GM04503 (cell line): ENCODE results near the gene CRIM1.

Experiments used
- DNase-seq: peaks from one replicate; pipeline ENCODE4 v3.0.0-alpha.2; 2012; ENCODE audit warnings: low read depth

Gene CRIM1

GRCh38 chr2:36399050-36399449 is 43.5 kb downstream of the CRIM1 start:
- DNase-seq = no peak

DNA sequence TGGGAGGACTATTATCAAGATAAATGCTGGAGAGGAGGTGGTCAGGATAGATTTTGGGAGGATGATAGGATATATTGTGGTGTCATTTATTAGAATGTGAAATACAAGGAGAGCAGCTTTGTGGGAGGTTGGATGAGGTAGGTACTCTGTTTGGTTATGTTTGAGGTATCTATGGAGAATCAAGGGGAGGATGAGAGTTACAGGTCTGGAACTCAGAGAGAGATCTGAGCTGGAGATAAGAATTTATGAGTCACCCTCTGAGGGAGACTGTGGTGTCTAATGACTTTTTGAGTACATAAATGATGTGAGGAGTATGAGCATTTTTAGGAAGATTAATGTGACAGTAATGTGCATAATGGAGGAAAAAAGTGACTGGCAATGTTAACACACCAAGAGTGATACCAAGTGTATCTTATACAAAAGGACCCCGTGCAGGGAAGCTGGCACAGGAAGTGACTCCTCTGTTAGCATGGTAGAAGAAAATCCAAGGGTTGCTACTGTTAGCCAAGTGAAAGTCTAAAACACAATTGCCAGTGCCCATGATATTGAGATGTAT is 48.2 kb downstream of the CRIM1 start:
- peak; percentile 76 for DNase-seq

- no peak for DNase-seq
These were observed 48.7 kb downstream of the CRIM1 start for GRCh38 chr2:36404318-36404717.

DNA sequence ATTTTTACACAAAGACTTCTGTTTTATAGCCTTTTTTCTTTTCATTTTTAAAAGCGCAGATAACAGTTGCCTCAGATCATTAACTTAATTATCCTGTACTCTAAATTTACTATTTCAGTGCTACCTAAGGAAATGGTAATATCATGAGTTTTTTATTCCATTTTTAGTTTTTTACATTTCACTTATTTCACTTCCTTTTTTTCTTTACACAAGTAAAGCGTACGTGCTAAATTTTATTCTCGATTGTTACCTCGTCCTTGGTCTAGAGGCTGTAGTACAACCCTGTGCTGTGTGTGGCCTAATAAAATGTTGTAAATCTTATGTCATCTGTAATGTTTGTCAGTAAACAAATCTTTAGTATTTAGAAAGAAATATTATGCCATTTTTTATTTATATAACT is 49.2 kb downstream of the CRIM1 start:
- DNase-seq = no peak

GRCh38 chr2:36405183-36405582 is 49.6 kb downstream of the CRIM1 start:
- no peak for DNase-seq

DNA sequence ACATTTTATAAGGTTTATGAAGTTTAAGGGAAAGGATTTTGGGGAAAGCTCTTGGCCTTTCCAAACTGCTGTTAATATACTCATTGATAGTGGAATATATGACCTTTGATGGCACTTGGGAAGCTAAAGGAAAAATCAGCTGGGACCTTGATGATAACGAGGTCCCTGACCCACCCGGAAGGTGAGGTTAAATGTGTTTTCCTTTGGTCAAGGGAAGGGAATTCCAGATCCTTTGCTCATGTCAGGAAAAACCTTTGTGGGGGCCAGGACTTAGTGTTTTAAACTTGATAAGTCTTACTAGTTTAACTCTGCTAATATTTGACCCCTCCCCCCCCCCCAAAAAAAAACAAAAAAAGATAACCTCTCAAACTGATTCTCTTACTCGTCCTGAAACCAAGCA is 50.7 kb downstream of the CRIM1 start:
- DNase-seq = no peak

- DNase-seq = no peak
These were observed 51.8 kb downstream of the CRIM1 start for GRCh38 chr2:36407413-36407812.

GRCh38 chr2:36408198-36408703 is 52.7 kb downstream of the CRIM1 start:
- no peak for DNase-seq

- DNase-seq = no peak
These were observed 53.8 kb downstream of the CRIM1 start for GRCh38 chr2:36409335-36409734.

DNA sequence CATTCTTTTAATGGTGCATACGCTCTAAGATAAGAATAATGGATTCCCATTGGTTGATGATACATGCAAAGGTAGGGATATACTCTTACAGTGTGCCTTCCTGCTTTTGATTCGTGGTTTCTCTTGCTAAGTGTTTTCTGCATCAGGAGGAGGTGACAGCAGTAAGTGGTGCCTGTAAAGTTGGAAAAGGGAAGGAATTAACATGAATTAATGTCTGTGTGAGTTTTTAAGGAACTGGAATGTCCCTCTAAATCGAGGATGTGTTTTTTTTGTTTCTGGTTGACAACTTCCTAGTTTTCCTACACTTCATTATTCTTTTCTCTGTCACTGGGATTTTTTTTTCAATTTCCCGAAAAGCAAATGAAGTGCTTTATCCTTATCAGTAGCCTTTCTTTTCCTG is 54.4 kb downstream of the CRIM1 start:
- no peak for DNase-seq

GRCh38 chr2:36410681-36411080 is 55.1 kb downstream of the CRIM1 start:
- DNase-seq = no peak

DNA sequence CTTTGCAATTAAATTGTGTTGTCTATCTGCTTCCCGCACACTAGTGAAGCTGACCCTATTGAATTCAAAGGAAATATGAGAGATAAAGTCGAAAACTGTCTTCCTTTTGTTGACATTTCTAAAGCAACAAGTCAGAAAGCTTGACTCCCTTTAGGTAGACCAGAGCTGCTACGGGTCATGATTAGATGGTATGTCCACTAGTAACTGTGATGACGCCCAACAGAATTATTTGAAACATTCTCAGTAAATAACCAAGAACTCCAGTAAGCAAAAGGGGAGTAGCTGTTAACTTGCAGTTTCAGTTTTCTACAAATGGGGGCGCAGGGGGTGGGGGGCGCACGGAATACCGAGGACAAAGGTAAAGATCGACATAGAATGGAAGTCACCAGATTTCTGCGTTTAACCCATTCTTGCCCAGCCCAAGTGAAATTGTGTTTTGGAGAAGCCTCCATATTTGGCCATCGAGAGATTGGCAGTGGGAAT is 56.4 kb downstream of the CRIM1 start:
- DNase-seq = no peak

- no peak for DNase-seq
These were observed 57.6 kb downstream of the CRIM1 start for GRCh38 chr2:36413218-36413617.

DNA sequence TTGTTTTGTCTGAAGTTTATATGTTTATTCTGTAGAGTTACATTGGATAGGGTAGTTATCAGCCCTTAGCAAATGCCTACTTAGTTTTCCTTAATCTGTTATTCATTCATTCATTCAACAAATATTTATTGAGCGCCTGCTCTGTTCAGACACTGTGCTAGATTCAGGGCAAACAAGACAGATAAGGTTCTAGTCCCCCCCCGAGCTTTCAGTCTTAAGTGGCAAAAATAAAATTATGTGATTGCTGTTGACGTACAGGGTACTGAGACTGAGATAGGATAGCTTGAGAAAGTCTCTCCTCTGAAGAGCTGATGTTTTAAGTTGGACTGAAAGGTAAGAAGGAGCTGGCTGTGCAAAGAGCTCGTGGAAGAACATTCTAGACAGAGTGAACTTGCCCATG is 58.7 kb downstream of the CRIM1 start:
- DNase-seq = no peak

DNA sequence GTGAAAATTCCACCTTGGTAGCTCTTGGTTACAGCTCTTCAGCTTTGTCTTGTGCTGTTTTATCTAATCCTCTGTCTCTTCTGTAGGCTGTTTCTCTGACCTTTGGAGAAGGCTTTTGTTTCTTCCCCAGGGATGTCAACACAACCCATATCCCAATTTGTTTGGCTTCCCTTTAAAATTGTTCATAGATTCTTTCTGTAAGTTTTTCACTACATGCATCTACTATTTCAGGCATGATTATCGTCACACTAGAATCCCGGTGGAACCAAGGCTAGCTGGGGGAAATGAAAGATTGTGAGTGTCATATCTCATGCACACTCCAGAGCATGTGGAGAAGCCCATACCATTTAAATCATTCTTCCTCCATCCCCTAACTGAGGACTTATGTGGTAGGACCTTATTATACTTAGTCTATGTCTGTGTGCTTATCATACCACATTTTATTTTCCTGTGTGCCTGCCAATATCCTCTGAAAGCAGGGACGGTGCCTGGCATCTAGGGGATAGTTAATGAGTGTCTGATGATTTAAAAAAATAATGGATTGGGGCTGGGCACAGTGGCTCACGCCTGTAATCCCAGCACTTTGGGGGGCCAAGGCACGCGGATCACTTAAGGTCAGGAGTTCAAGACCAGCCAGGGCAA is 59.9 kb downstream of the CRIM1 start:
- no peak for DNase-seq

DNA sequence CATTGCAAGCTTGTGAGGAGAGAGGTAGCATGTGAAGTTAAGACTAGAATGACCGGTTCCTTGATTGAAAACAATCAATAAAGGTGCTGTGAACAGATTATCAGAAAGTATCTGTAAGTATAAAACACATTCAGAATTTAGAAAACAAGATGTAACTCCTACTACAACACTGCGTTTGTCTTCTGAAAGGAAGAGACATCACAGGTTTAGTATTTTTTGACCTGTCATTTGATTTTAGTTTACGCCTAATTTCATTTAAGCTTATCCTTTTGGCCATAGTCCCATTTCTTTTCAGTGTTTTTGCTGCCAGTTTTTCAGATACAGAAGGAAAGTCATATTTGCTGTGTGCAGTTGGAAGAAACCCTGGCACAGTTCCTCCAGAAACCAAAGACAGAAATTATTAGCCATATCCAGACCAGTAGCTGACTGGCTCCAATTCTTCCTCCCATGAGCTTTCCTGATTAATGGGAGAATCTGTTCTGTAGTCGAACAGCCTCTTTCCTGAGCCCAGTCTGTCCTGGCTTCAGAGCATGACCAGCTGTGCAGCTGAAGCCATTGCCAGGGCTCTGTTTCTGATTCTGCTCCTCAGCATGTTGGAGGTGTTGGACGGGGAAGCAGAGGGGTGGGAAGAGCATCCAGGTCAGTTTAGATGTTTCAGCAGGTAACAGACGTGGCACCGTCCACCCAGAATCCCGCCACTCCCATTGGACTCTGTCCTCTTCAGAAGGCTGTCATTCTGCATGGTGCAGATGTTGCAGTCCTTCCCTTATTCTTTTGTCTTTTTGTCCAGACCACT is 61.0 kb downstream of the CRIM1 start:
- no peak for DNase-seq

DNA sequence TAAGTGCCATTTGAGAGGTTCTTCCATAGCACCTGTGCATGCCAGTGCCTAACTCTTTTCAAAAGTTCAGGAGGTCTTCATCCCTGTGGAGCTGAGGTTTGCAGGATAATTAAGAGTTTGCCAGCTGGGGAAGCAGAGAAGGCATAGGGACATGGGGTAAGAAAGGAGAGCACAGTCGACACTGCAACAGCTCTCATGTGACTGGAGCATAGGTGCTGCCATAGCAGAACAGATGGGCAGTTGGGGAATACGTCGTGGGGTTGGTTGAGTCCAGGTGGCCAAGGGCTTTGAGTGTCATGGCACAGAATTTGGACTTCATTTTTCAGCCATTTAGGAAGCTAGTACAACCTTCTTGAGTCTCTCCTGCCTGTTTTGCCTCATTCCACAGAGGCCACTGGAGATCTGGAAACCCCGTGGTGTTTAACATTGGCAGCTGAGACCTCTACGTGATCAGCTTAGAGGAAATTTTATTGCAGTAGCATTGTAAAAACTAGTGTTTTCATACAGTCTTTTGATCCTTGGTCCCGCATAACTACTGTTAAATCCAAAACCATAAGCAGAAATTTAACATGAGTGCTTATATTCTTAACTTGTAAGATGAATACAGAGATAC is 65.1 kb downstream of the CRIM1 start:
- DNase-seq = no peak

- DNase-seq = no peak
These were observed 65.8 kb downstream of the CRIM1 start for GRCh38 chr2:36421379-36421778.

DNA sequence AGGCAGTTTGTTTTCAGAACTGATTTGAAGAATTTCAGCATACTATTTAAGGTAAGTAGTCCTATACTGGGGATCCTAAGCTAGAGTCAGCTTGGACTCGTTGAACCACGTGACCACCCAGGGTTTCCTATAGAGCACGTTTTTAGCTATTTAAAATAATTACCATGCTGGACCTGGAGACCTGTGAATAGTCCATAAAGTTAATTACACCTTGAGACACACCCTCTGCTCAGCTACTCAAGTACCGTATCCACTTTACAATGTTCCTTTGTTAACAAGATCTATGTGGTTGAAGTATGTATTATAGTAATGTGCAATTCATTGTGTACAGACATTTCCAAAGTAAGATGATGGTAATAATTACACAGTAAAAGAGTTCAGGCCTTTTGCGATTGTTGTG is 67.6 kb downstream of the CRIM1 start:
- no peak for DNase-seq

DNA sequence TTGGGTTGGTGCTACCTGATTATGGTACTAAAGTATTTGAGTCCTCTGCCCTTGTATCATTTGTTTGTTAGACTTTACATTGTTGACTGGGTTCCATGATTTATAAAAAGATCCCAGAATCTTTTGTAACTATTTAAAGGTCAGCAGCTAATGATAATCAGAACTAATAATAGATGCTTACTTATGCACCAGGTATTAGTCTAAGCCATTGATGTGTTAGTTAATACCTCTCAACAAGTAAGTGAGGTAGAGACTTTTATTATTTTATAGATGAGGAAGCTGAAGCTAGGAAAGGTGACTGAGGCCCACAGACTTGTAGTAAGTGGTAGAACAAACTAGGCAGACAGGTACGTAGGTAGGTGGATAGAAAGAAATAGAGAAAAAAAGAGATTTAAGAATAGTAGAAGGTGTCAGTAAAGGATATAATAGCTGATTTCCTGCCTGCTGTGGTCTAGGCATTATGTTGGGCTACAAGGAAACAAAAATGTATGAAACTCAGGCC is 68.1 kb downstream of the CRIM1 start:
- DNase-seq = no peak

- DNase-seq = peak; percentile 36
These were observed 70.2 kb downstream of the CRIM1 start for GRCh38 chr2:36425608-36426355.

- DNase-seq = no peak
These were observed 72.2 kb downstream of the CRIM1 start for GRCh38 chr2:36427790-36428243.
